WI38 (cell line): ENCODE results near the gene KIFAP3.

ENCODE experiments used
- H3K4me3 ChIP-seq: 2 replicates; pipeline ENCODE4 v1.5.1; 2011; ENCODE audit warnings: low read depth, mild to moderate bottlenecking, control low read depth, low read length
- CTCF ChIP-seq: IDR thresholded peaks from 2 replicates; pipeline ENCODE4 v1.5.1; 2012; ENCODE audit warnings: low read depth, mild to moderate bottlenecking, control low read depth, low read length

The KIFAP3 gene

GRCh38 chr1:169964206-169964605 lies 110.3 kb downstream of the KIFAP3 start:
- H3K4me3 ChIP-seq, result no peak overlapping the region
- TF ChIP-seq CTCF, result no peak

- H3K4me3 ChIP-seq, result no peak overlapping the region
- TF ChIP-seq CTCF, result no peak
Observed at GRCh38 chr1:169959686-169960085, 114.8 kb downstream of the KIFAP3 start.

- H3K4me3 ChIP-seq, result no peak overlapping the region
- TF ChIP-seq CTCF, result no peak
Observed at GRCh38 chr1:169958987-169959386, 115.5 kb downstream of the KIFAP3 start.

GRCh38 chr1:169957884-169958283 lies 116.6 kb downstream of the KIFAP3 start:
- TF ChIP-seq CTCF, result no peak

GRCh38 chr1:169951108-169951507 lies 123.4 kb downstream of the KIFAP3 start:
- TF ChIP-seq CTCF, result no peak

More at GRCh38 chr1:169957884-169958283, 116.6 kb downstream of the KIFAP3 start:
- H3K4me3 ChIP-seq, result no peak overlapping the region

GRCh38 chr1:169949139-169949538 lies 125.4 kb downstream of the KIFAP3 start:
- TF ChIP-seq CTCF, result no peak
- H3K4me3 ChIP-seq, result no peak overlapping the region

More at GRCh38 chr1:169951108-169951507, 123.4 kb downstream of the KIFAP3 start:
- H3K4me3 ChIP-seq, result no peak overlapping the region

- TF ChIP-seq CTCF, result no peak
- H3K4me3 ChIP-seq, result no peak overlapping the region
Observed at GRCh38 chr1:169946206-169946605, 128.3 kb downstream of the KIFAP3 start.
